B cell (primary cell): ENCODE results near the gene LIPA. TPM values are rescaled to one million over a fixed set of nuclear protein-coding genes. Genes with fewer than 3 reads are reported as not detected.
A peak's percentile ranks its signal among the peaks of the same experiment; 100 is the strongest.

Experiments
- ATAC-seq: fragments of 200-7000 bp; cut with Tn5 transposase; one replicate; pipeline ENCODE4 v1.10.0; 2021; ENCODE audit warnings: low read depth, mild to moderate bottlenecking, moderate number of reproducible peaks, moderate library complexity
- CTCF ChIA-PET: fragments of 350-600 bp; sonication (Branson Sonifier 250); formaldehyde crosslinking; loops from one replicate; lab custom pipeline; 2021; ENCODE audit warnings: antibody characterized with exemption, inconsistent platforms; lab: Charles Lee
- POLR2A ChIA-PET: fragments of 350-600 bp; sonication (Branson Sonifier 250); formaldehyde crosslinking; loops from one replicate; lab custom pipeline; 2021; ENCODE audit warnings: antibody characterized with exemption; lab: Charles Lee
- DNase-seq: peaks from one replicate; pipeline ENCODE4 v3.0.0; 2013
- H2AFZ ChIP-seq: 2 replicates; pipeline ENCODE4 v1.6.1; 2012; ENCODE audit warnings: mild to moderate bottlenecking, low read depth, low read length; ENCODE audit not compliant: insufficient read depth, poor library complexity, severe bottlenecking
- H3K27ac ChIP-seq, 2 donors: 1 replicate in 1 of 2; 2 replicates in 1 of 2; pipeline ENCODE4 v1.5.1; 2012 to 2013; ENCODE audit warnings: low read length in 2 of 2, mild to moderate bottlenecking in 2 of 2, moderate library complexity in 1 of 2
- H3K27me3 ChIP-seq, 4 experiments: fragments of 200-600 bp in 1 of 4; sonication (generic) in 1 of 4; replicated peaks in 1 of 4; 1 replicate in 2 of 4; 2 replicates in 2 of 4; pipeline versions ENCODE4 v1.6.1 to v1.7.0; 2013 to 2016; ENCODE audit warnings: low read length in 3 of 4, mild to moderate bottlenecking in 2 of 4, mixed read lengths in 1 of 4, moderate library complexity in 1 of 4; ENCODE audit not compliant: insufficient read depth in 4 of 4, control insufficient read depth in 3 of 4; ENCODE audit errors: control extremely low read depth in 1 of 4
- H3K36me3 ChIP-seq, 2 experiments: replicated peaks in 1 of 2; 1 replicate in 1 of 2; 2 replicates in 1 of 2; pipeline versions ENCODE4 v1.6.1 to v1.7.1; 2013; ENCODE audit warnings: low read length in 1 of 2; ENCODE audit not compliant: insufficient read depth in 2 of 2, control insufficient read depth in 1 of 2; ENCODE audit errors: control extremely low read depth in 1 of 2, extremely low read depth in 1 of 2
- H3K4me1 ChIP-seq, 2 donors: fragments of 200-600 bp in 1 of 2; sonication (generic) in 1 of 2; 1 replicate in 1 of 2; 2 replicates in 1 of 2; pipeline versions ENCODE4 v1.5.1 to v1.6.1; 2013 to 2017; ENCODE audit warnings: low read length in 2 of 2; ENCODE audit not compliant: control insufficient read depth in 2 of 2, insufficient read depth in 2 of 2
- H3K4me2 ChIP-seq: replicated peaks from 2 replicates; pipeline ENCODE3; 2012; ENCODE audit warnings: mild to moderate bottlenecking, low read depth, low read length; ENCODE audit not compliant: poor library complexity, severe bottlenecking
- H3K4me3 ChIP-seq, 5 experiments: fragments of 200-600 bp in 1 of 5; sonication (generic) in 1 of 5; 1 replicate in 3 of 5; 2 replicates in 2 of 5; pipeline versions ENCODE4 v1.5.1 to v1.7.0; 2011 to 2016; ENCODE audit warnings: low read length in 4 of 5, mild to moderate bottlenecking in 4 of 5, low read depth in 2 of 5, control low read depth in 1 of 5, moderate library complexity in 1 of 5; ENCODE audit not compliant: insufficient read depth in 1 of 5; ENCODE audit errors: control extremely low read depth in 1 of 5, extremely low read depth in 1 of 5
- H3K79me2 ChIP-seq: fragments of 200-600 bp; sonication (generic); one replicate; pipeline ENCODE4 v1.6.0; 2016; ENCODE audit warnings: low read length; ENCODE audit not compliant: control insufficient read depth, insufficient read depth
- H3K9ac ChIP-seq: fragments of 200-600 bp; sonication (generic); 2 replicates; pipeline ENCODE4 v1.6.1; 2017; ENCODE audit warnings: mild to moderate bottlenecking, low read length, moderate library complexity
- H3K9me3 ChIP-seq, 3 donors: one replicate each; pipeline versions ENCODE4 v1.6.1 to v1.7.1; 2013; ENCODE audit warnings: low read length in 2 of 3; ENCODE audit not compliant: control insufficient read depth in 2 of 3, insufficient read depth in 1 of 3; ENCODE audit errors: control extremely low read depth in 1 of 3
- H4K20me1 ChIP-seq: 2 replicates; pipeline ENCODE4 v1.6.0; 2012; ENCODE audit warnings: mild to moderate bottlenecking, low read length; ENCODE audit not compliant: insufficient read depth, control insufficient read depth, poor library complexity, severe bottlenecking
- H3K27ac Mint-ChIP-seq: one replicate; pipeline ENCODE4 v1.8.0; 2021; ENCODE audit warnings: mixed read lengths
- H3K27me3 Mint-ChIP-seq: one replicate; pipeline ENCODE4 v1.8.0; 2021; ENCODE audit warnings: mixed read lengths
- H3K4me1 Mint-ChIP-seq: one replicate; pipeline ENCODE4 v1.8.0; 2021; ENCODE audit warnings: mixed read lengths
- H3K4me3 Mint-ChIP-seq: one replicate; pipeline ENCODE4 v1.8.0; 2021; ENCODE audit warnings: mixed read lengths
- H3K9me3 Mint-ChIP-seq: one replicate; pipeline ENCODE4 v1.8.0; 2022; ENCODE audit warnings: mixed read lengths; ENCODE audit not compliant: insufficient read depth
- CTCF ChIP-seq: fragments of 200-600 bp; IDR thresholded peaks from one replicate; pipeline ENCODE4 v1.8.0; 2022; ENCODE audit warnings: antibody characterized with exemption, mild to moderate bottlenecking
- EZH2 ChIP-seq: IDR thresholded peaks from 2 replicates; pipeline ENCODE4 v1.6.1; 2012; ENCODE audit warnings: borderline replicate concordance, low read depth, mild to moderate bottlenecking, moderate library complexity, low read length; ENCODE audit not compliant: insufficient read depth, poor library complexity, severe bottlenecking
- WGBS: methylation state at CpG from one replicate; pipeline ENCODE4 v1.1.5; 2013; ENCODE audit warnings: missing lambda C conversion rate; ENCODE audit not compliant: insufficient coverage; 5-methylcytosine and 5-hydroxymethylcytosine counted together
- intact Hi-C: fragments of 100-400 bp; cut with micrococcal nuclease; formaldehyde crosslinking; loops from one replicate; pipeline ENCODE4 v1.10.0; 2022
- polyA plus RNA-seq: library from polyadenylated mRNA; depleted of rRNA; stranded (reverse); fragments of >200 nt; gene quantifications from 2 replicates; pipeline ENCODE4 v1.2.3, GENCODE V29; 2012
- total RNA-seq, 2 donors: library from RNA; stranded (reverse); fragments of 120-200 nt in 1 of 2; gene quantifications; 1 replicate in 1 of 2; 2 replicates in 1 of 2; pipeline versions ENCODE4 v1.2.3 to v1.2.4, GENCODE V29; 2013 to 2022

The LIPA gene
- total and polyA plus RNA-seq, 2 donors (not counting 1 experiment from before 2014, with no cell fraction given) = 16.4 to 36.5 TPM

DNA sequence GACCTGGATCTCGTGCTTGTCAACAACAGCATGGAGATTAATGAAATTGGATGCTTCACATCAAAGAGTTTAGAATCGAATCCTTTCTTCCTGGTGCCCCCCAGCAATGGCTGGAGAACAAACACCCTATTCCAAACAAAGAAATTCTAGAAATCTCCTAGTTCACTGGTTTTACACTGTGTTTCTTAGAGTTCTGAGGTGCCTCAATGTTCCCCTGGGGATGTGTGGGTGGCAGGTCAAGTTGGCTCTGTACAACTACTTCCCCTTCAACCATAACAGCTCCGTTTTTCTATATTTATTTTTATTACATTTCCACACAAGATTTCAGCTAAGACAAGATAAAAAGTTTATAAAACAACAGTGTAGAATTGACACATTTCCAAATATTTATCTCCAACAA lies 66.9 kb downstream of the LIPA start:
- Histone ChIP-seq H4K20me1 (no peaks in the 10 kb centered on the region), H3K79me2 (no peaks in the 10 kb centered on the region), H3K36me3 (no peaks in the 10 kb centered on the region), H3K9me3 (peaks cover 0 to 1% (median 0%) of the 10 kb centered on the region in 3 donors), H3K4me2 (peak overlapping the region; percentile 19), H2AFZ (no peak overlapping the region), H3K4me3 (no peak overlapping the region), H3K9ac (no peak overlapping the region), H3K27me3 (peaks cover 0 to 3% (median 0%) of the 10 kb centered on the region in 4 experiments), H3K27ac (no peak overlapping the region), H3K4me1 (peaks cover 2 to 10% of the 10 kb centered on the region in 2 donors)
- H3K9me3 Mint-ChIP-seq = no peaks in the 10 kb centered on the region
- H3K27ac Mint-ChIP-seq = no peak overlapping the region
- DNase-seq (no peak), ATAC-seq (no peak)
- TF ChIP-seq CTCF (no peak), EZH2 (no peak)
- intact Hi-C loops = no loop called here
- ChIA-PET POLR2A (no interaction called here), CTCF (no interaction called here)
- peaks cover 21% of the 10 kb centered on the region for H3K27me3 Mint-ChIP-seq
- WGBS = 60% methylated on average over 1 of the region's 3 CpGs
- H3K4me1 Mint-ChIP-seq = peaks cover 19% of the 10 kb centered on the region
- H3K4me3 Mint-ChIP-seq = no peak overlapping the region

- Histone ChIP-seq H2AFZ (no peak overlapping the region), H3K4me3 (no peak overlapping the region), H3K4me1 (peaks cover 2 to 10% of the 10 kb centered on the region in 2 donors), H3K4me2 (no peak overlapping the region), H3K9ac (no peak overlapping the region), H3K36me3 (no peaks in the 10 kb centered on the region), H3K79me2 (no peaks in the 10 kb centered on the region), H4K20me1 (no peaks in the 10 kb centered on the region), H3K9me3 (peaks cover 0 to 1% (median 0%) of the 10 kb centered on the region in 3 donors), H3K27me3 (peaks cover 0 to 3% (median 0%) of the 10 kb centered on the region in 4 experiments), H3K27ac (no peak overlapping the region)
- Mint-ChIP-seq H3K4me3 (no peak overlapping the region), H3K9me3 (no peaks in the 10 kb centered on the region), H3K27ac (no peak overlapping the region), H3K27me3 (peaks cover 17% of the 10 kb centered on the region), H3K4me1 (peaks cover 19% of the 10 kb centered on the region)
- ChIA-PET POLR2A (no interaction called here), CTCF (no interaction called here)
- DNase-seq = no peak
- intact Hi-C loops = no loop called here
- ATAC-seq = no peak
- TF ChIP-seq CTCF = no peak
- no peak for TF ChIP-seq EZH2
Measured at GRCh38 chr10:89183571-89183970, 68.0 kb downstream of the LIPA start.
